ENCODE measurements around the gene FBXL16. TPM values are rescaled to one million over a fixed set of nuclear protein-coding genes. Genes with fewer than 3 reads are reported as not detected.

Gene FBXL16
- total RNA-seq, 1 experiment from 2014 or later = 40.5 TPM

DNA sequence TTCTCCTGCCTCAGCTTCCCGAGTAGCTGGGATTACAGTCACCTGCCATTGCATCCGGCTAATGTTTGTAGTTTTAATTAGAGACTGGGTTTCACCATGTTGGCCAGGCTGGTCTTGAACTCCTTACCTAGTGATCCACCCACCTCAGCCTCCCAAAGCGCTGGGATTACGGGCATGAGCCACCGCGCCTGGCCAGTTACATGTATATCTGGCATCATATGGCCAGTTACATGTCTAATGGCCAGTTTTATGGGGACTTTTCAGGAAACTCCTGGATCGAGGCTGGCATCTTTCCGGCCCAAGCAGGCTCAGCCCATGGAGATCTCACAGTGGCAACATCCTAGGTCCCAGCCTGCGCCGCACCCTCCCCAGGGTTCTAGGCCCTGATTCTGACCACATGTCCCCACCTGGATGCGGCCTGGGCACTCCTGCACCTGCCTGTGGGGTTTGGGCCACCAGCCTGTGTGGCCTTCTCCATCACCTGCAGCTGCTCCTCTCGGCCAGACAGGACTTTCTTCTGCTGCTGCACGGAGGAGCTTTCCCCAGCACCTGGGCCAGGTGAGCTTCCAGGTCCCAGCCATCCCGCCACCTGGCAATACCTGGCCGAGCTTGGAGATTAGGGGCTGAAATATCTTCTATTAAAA is 36.5 kb upstream of the FBXL16 start:
- DNase-seq (ENCODE audit: unreplicated experiment) = no peak
- Mint-ChIP-seq H3K9me3 (ENCODE audit: unreplicated experiment) (no peaks in the 10 kb centered on the region), H3K36me3 (ENCODE audit: insufficient read depth, unreplicated experiment) (peaks cover 22% of the 10 kb centered on the region), H3K27me3 (ENCODE audit: insufficient read depth, unreplicated experiment) (no peaks in the 10 kb centered on the region), H3K4me1 (ENCODE audit: insufficient read depth, unreplicated experiment) (peaks cover 6% of the 10 kb centered on the region), H3K4me3 (ENCODE audit: unreplicated experiment) (peak overlapping the region; percentile 74), H3K27ac (ENCODE audit: low read depth, unreplicated experiment) (peak overlapping the region; percentile 84)
- intact Hi-C loops (cut with micrococcal nuclease) = no loop called here
- TF ChIP-seq, protein P1, sequence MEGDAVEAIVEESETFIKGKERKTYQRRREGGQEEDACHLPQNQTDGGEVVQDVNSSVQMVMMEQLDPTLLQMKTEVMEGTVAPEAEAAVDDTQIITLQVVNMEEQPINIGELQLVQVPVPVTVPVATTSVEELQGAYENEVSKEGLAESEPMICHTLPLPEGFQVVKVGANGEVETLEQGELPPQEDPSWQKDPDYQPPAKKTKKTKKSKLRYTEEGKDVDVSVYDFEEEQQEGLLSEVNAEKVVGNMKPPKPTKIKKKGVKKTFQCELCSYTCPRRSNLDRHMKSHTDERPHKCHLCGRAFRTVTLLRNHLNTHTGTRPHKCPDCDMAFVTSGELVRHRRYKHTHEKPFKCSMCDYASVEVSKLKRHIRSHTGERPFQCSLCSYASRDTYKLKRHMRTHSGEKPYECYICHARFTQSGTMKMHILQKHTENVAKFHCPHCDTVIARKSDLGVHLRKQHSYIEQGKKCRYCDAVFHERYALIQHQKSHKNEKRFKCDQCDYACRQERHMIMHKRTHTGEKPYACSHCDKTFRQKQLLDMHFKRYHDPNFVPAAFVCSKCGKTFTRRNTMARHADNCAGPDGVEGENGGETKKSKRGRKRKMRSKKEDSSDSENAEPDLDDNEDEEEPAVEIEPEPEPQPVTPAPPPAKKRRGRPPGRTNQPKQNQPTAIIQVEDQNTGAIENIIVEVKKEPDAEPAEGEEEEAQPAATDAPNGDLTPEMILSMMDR (IDR thresholded peaks at IDR 0.05; ENCODE audit: unreplicated experiment) = no peak
- POLR2A ChIA-PET = interaction anchor here (1.7 to 3.6 kb wide), 7 partner anchors 13 to 42 kb away, joined by 5 to 26 read pairs (median 19); partner anchors contain the start of genes ANTKMT and MSLN
- no TSS peak for BruUV-seq (replicated peaks)
- CTCF ChIA-PET = interaction anchor here (0.6 to 5.9 kb wide), 13 partner anchors 9 to 361 kb away, joined by 3 to 37 read pairs (median 5); partner anchors contain the start of gene MSLN

DNA sequence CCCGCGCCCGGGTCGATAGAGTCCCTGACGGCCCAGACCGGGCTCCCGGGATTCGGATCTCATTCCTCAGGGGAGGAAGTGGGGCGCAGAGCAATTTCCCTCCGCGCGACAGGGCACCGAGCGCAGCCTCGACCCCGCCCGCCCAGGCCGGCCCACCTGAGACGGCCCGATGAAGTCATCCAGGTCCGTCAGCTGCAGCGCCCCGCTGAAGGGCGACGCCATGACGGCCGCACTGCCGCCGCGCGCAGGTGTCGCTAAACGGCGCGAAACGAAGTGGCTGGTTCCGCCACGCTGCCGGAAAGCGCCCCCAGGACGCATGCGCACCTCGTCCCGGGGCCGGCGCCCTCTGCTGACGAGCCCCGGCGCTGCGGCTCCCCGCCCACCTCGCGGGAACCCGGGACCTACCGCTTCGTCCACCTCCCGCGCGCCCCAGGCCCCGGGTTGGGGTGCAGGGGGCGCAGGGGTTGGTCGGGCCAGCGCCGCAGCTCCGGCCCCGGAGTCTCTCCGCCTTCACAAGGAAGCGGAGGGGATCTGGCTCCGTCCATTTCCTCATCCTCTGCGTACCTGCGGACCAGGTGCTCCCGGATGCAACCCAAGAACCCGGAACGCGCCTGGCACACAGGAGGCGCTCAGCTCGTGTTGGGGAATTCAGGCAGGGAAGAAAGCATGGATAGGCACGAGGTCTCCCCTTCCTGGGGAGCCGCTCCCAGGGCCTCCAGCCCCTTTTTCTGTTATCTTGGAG is 35.3 kb upstream of the FBXL16 start, which contains the start of gene CIAO3:
CIAO3 (minus strand) TSS at position 234 of the 742 bp plus-strand sequence; CDS start at position 222, 12 bp downstream.
- DNase-seq (ENCODE audit: unreplicated experiment) = peak; percentile 88
- BruUV-seq (replicated peaks) = TSS peak; percentile 77
- intact Hi-C loops (cut with micrococcal nuclease) = no loop called here
- Mint-ChIP-seq H3K36me3 (ENCODE audit: insufficient read depth, unreplicated experiment) (peaks cover 32% of the 10 kb centered on the region), H3K9me3 (ENCODE audit: unreplicated experiment) (no peaks in the 10 kb centered on the region), H3K27me3 (ENCODE audit: insufficient read depth, unreplicated experiment) (no peaks in the 10 kb centered on the region), H3K27ac (ENCODE audit: low read depth, unreplicated experiment) (peak within 1 kb of the TSS; percentile 84), H3K4me1 (ENCODE audit: insufficient read depth, unreplicated experiment) (peaks cover 6% of the 10 kb centered on the region), H3K4me3 (ENCODE audit: unreplicated experiment) (peak within 1 kb of the TSS; percentile 74)
- ChIA-PET POLR2A (interaction anchor here (0.5 to 3.6 kb wide), 20 partner anchors 8 to 216 kb away, joined by 3 to 26 read pairs (median 6); partner anchors contain the start of genes ANTKMT, CCDC78, HAGHL and METRN), CTCF (interaction anchor here (0.5 to 5.9 kb wide), 17 partner anchors 9 to 323 kb away, joined by 3 to 37 read pairs (median 4); partner anchors contain the start of genes CHTF18, MSLN and RPUSD1)
- TF ChIP-seq, protein P1 (IDR thresholded peaks at IDR 0.05; ENCODE audit: unreplicated experiment) = peak; percentile 96

DNA sequence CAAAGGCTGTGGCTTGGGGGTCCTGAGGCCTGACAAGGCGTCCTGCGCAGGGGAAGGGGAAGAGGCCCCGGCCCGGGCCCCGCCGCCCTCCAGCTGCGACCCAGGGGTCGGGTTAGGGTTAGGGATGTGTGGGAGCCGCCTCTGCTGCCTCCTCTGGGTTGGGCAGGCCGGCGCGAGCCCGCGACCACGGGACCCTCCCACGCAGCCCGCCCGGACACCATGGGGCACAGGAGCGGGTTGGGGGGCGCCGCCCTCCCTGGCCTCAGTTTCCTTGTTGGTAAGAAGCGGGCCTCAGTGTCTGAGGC is 34.8 kb upstream of the FBXL16 start:
- POLR2A ChIA-PET = interaction anchor here (0.7 to 3.6 kb wide), 17 partner anchors 9 to 54 kb away, joined by 3 to 26 read pairs (median 7); partner anchors contain the start of genes ANTKMT, CCDC78, HAGHL and METRN
- intact Hi-C loops (cut with micrococcal nuclease) = no loop called here
- Mint-ChIP-seq H3K36me3 (ENCODE audit: insufficient read depth, unreplicated experiment) (peaks cover 32% of the 10 kb centered on the region), H3K9me3 (ENCODE audit: unreplicated experiment) (no peaks in the 10 kb centered on the region), H3K27me3 (ENCODE audit: insufficient read depth, unreplicated experiment) (no peaks in the 10 kb centered on the region), H3K27ac (ENCODE audit: low read depth, unreplicated experiment) (peak overlapping the region; percentile 84), H3K4me3 (ENCODE audit: unreplicated experiment) (peak overlapping the region; percentile 74), H3K4me1 (ENCODE audit: insufficient read depth, unreplicated experiment) (peaks cover 6% of the 10 kb centered on the region)
- no peak for DNase-seq (ENCODE audit: unreplicated experiment)
- TF ChIP-seq, protein P1 (IDR thresholded peaks at IDR 0.05; ENCODE audit: unreplicated experiment) = no peak
- no TSS peak for BruUV-seq (replicated peaks)
- CTCF ChIA-PET = interaction anchor here (0.5 to 5.9 kb wide), 9 partner anchors 9 to 678 kb away, joined by 3 to 37 read pairs (median 9); partner anchors contain the start of gene MSLN
